IPS-20b (cell line): ENCODE results near the gene MDP1.

Source experiments
- H3K27ac ChIP-seq: one replicate; pipeline ENCODE4 v1.5.1; 2013; ENCODE audit warnings: low read length
- H3K27me3 ChIP-seq: 2 replicates; pipeline ENCODE4 v1.6.1; 2013; ENCODE audit warnings: mild to moderate bottlenecking, low read length, inconsistent platforms; ENCODE audit not compliant: insufficient read depth
- H3K36me3 ChIP-seq: 2 replicates; pipeline ENCODE4 v1.6.1; 2013; ENCODE audit warnings: low read depth, mild to moderate bottlenecking, inconsistent platforms, low read length, moderate library complexity; ENCODE audit not compliant: insufficient read depth
- H3K4me1 ChIP-seq: 2 replicates; pipeline ENCODE4 v1.6.1; 2013; ENCODE audit warnings: mild to moderate bottlenecking, control low read depth, inconsistent platforms, low read length, moderate library complexity; ENCODE audit not compliant: insufficient read depth
- H3K4me3 ChIP-seq: 2 replicates; pipeline ENCODE4 v1.5.1; 2013; ENCODE audit warnings: mild to moderate bottlenecking, low read length, inconsistent platforms
- H3K9ac ChIP-seq: 2 replicates; pipeline ENCODE4 v1.6.1; 2013; ENCODE audit warnings: low read depth, mild to moderate bottlenecking, inconsistent platforms, low read length, moderate library complexity
- H3K9me3 ChIP-seq: 2 replicates; pipeline ENCODE4 v1.6.1; 2013; ENCODE audit warnings: mild to moderate bottlenecking, low read depth, low read length, inconsistent platforms; ENCODE audit not compliant: insufficient read depth

The MDP1 gene

GRCh38 chr14:24215495-24216344 lies at the start of gene MDP1:
MDP1 (minus strand) TSS chr14:24216066; CDS start chr14:24215955, 111 bp downstream.
- no peaks in the 10 kb centered on the region for H3K27me3 ChIP-seq
- H3K4me1 ChIP-seq, result peaks cover 3% of the 10 kb centered on the region; the same call in 1 of the 2 replicates
- peak within 1 kb of the TSS; percentile 45 for H3K27ac ChIP-seq
- H3K9ac ChIP-seq, result peak within 1 kb of the TSS; percentile 89
- H3K4me3 ChIP-seq, result peak within 1 kb of the TSS; percentile 95
- peaks cover 21% of the 10 kb centered on the region for H3K36me3 ChIP-seq
- H3K9me3 ChIP-seq, result no peaks in the 10 kb centered on the region

GRCh38 chr14:24264298-24264697 lies 48.4 kb upstream of the MDP1 start:
- no peak overlapping the region for H3K27ac ChIP-seq
- no peaks in the 10 kb centered on the region for H3K9me3 ChIP-seq
- H3K9ac ChIP-seq, result no peak overlapping the region
- H3K4me3 ChIP-seq, result no peak overlapping the region
- no peaks in the 10 kb centered on the region for H3K27me3 ChIP-seq
- peaks cover 4% of the 10 kb centered on the region; the same call in 1 of the 2 replicates for H3K4me1 ChIP-seq
- no peaks in the 10 kb centered on the region for H3K36me3 ChIP-seq

- Histone ChIP-seq H3K36me3 (no peaks in the 10 kb centered on the region), H3K27me3 (no peaks in the 10 kb centered on the region), H3K4me1 (peaks cover 4% of the 10 kb centered on the region; the same call in 1 of the 2 replicates), H3K27ac (no peak overlapping the region), H3K9me3 (no peaks in the 10 kb centered on the region), H3K4me3 (no peak overlapping the region), H3K9ac (no peak overlapping the region; the same call in 1 of the 2 replicates)
Observed at GRCh38 chr14:24263848-24264247, 48.0 kb upstream of the MDP1 start.

GRCh38 chr14:24262821-24263733 lies 47.2 kb upstream of the MDP1 start, which contains the start of gene TGM1:
TGM1 (minus strand) TSS chr14:24263177; CDS start chr14:24262352, 825 bp downstream.
- H3K9me3 ChIP-seq, result no peaks in the 10 kb centered on the region
- H3K4me1 ChIP-seq, result peaks cover 4% of the 10 kb centered on the region; the same call in 1 of the 2 replicates
- no peak within 1 kb of the TSS for H3K27ac ChIP-seq
- H3K4me3 ChIP-seq, result no peak within 1 kb of the TSS
- H3K27me3 ChIP-seq, result no peaks in the 10 kb centered on the region
- peak within 1 kb of the TSS; percentile 6; the same call in 1 of the 2 replicates for H3K9ac ChIP-seq
- H3K36me3 ChIP-seq, result no peaks in the 10 kb centered on the region

- H3K27me3 ChIP-seq, result no peaks in the 10 kb centered on the region
- H3K9me3 ChIP-seq, result no peaks in the 10 kb centered on the region
- no peak overlapping the region for H3K27ac ChIP-seq
- H3K4me3 ChIP-seq, result no peak overlapping the region
- no peaks in the 10 kb centered on the region for H3K36me3 ChIP-seq
- no peak overlapping the region for H3K9ac ChIP-seq
- peaks cover 4% of the 10 kb centered on the region; the same call in 1 of the 2 replicates for H3K4me1 ChIP-seq
Observed at GRCh38 chr14:24261969-24262327, 46.1 kb upstream of the MDP1 start.

GRCh38 chr14:24261256-24261968 lies 45.5 kb upstream of the MDP1 start:
- Histone ChIP-seq H3K4me1 (peaks cover 4% of the 10 kb centered on the region; the same call in 1 of the 2 replicates), H3K9me3 (no peaks in the 10 kb centered on the region), H3K27ac (no peak overlapping the region), H3K9ac (no peak overlapping the region), H3K36me3 (no peaks in the 10 kb centered on the region), H3K4me3 (no peak overlapping the region), H3K27me3 (no peaks in the 10 kb centered on the region)

GRCh38 chr14:24260780-24261157 lies 44.9 kb upstream of the MDP1 start:
- H3K9ac ChIP-seq, result no peak overlapping the region
- peaks cover 4% of the 10 kb centered on the region; the same call in 1 of the 2 replicates for H3K4me1 ChIP-seq
- H3K9me3 ChIP-seq, result no peaks in the 10 kb centered on the region
- no peak overlapping the region for H3K27ac ChIP-seq
- H3K27me3 ChIP-seq, result no peaks in the 10 kb centered on the region
- no peaks in the 10 kb centered on the region for H3K36me3 ChIP-seq
- H3K4me3 ChIP-seq, result no peak overlapping the region

- no peak overlapping the region for H3K27ac ChIP-seq
- H3K27me3 ChIP-seq, result no peaks in the 10 kb centered on the region
- H3K36me3 ChIP-seq, result no peaks in the 10 kb centered on the region
Observed at GRCh38 chr14:24260026-24260779, 44.3 kb upstream of the MDP1 start.

GRCh38 chr14:24259282-24260025 lies 43.6 kb upstream of the MDP1 start:
- H3K4me3 ChIP-seq, result no peak overlapping the region
- no peak overlapping the region for H3K27ac ChIP-seq
- H3K4me1 ChIP-seq, result peaks cover 4% of the 10 kb centered on the region; the same call in 1 of the 2 replicates
- no peaks in the 10 kb centered on the region for H3K27me3 ChIP-seq
- no peaks in the 10 kb centered on the region for H3K36me3 ChIP-seq
- H3K9me3 ChIP-seq, result no peaks in the 10 kb centered on the region
- no peak overlapping the region for H3K9ac ChIP-seq

More at GRCh38 chr14:24260026-24260779, 44.3 kb upstream of the MDP1 start:
- H3K4me3 ChIP-seq, result no peak overlapping the region
- H3K4me1 ChIP-seq, result peaks cover 4% of the 10 kb centered on the region; the same call in 1 of the 2 replicates
- no peak overlapping the region; the same call in 1 of the 2 replicates for H3K9ac ChIP-seq
- H3K9me3 ChIP-seq, result no peaks in the 10 kb centered on the region

GRCh38 chr14:24258548-24259265 lies 42.8 kb upstream of the MDP1 start:
- no peaks in the 10 kb centered on the region for H3K27me3 ChIP-seq
- H3K4me1 ChIP-seq, result 0 out of 2 replicates have a peak, but pooled peaks cover under 1% of the 10 kb centered on the region
- H3K27ac ChIP-seq, result no peak overlapping the region
- no peak overlapping the region for H3K9ac ChIP-seq
- no peak overlapping the region for H3K4me3 ChIP-seq
- H3K36me3 ChIP-seq, result no peaks in the 10 kb centered on the region
- H3K9me3 ChIP-seq, result no peaks in the 10 kb centered on the region
